ENCODE data around the gene UBASH3A. TPM values are rescaled to one million over a fixed set of nuclear protein-coding genes. Genes with fewer than 3 reads are reported as not detected.

The UBASH3A gene
- total RNA-seq, 1 donor from 2014 or later, result not detected

- DNase-seq (ENCODE audit: low read depth), result no peak
These were observed 14.3 kb upstream of the UBASH3A start for GRCh38 chr21:42389449-42389835.

GRCh38 chr21:42390193-42390592, 13.5 kb upstream of the UBASH3A start:
- no peak for DNase-seq (ENCODE audit: low read depth)

GRCh38 chr21:42390696-42391095, 13.0 kb upstream of the UBASH3A start:
- DNase-seq (ENCODE audit: low read depth), result no peak

GRCh38 chr21:42391297-42391696, 12.4 kb upstream of the UBASH3A start:
- no peak for DNase-seq (ENCODE audit: low read depth)

GRCh38 chr21:42392731-42393442, 10.8 kb upstream of the UBASH3A start:
- DNase-seq (ENCODE audit: low read depth), result no peak

- no peak for DNase-seq (ENCODE audit: low read depth)
These were observed 10.2 kb upstream of the UBASH3A start for GRCh38 chr21:42393443-42393950.

- DNase-seq (ENCODE audit: low read depth), result no peak
These were observed 8.4 kb upstream of the UBASH3A start for GRCh38 chr21:42395302-42395701.

GRCh38 chr21:42395905-42396651, 7.6 kb upstream of the UBASH3A start, which contains the start of gene TMPRSS3:
Gene TMPRSS3, minus strand, starts transcription at chr21:42396052. Its CDS starts 635 bp downstream, at chr21:42395417.
- DNase-seq (ENCODE audit: low read depth), result no peak

- DNase-seq (ENCODE audit: low read depth), result no peak
These were observed 6.6 kb upstream of the UBASH3A start for GRCh38 chr21:42396799-42397745.

- DNase-seq (ENCODE audit: low read depth), result no peak
These were observed 5.8 kb upstream of the UBASH3A start for GRCh38 chr21:42397746-42398394.

- DNase-seq (ENCODE audit: low read depth), result no peak
These were observed 5.2 kb upstream of the UBASH3A start for GRCh38 chr21:42398436-42399028.

- no peak for DNase-seq (ENCODE audit: low read depth)
These were observed 3.2 kb upstream of the UBASH3A start for GRCh38 chr21:42400525-42400924.

- no peak for DNase-seq (ENCODE audit: low read depth)
These were observed 2.5 kb upstream of the UBASH3A start for GRCh38 chr21:42401154-42401553.

GRCh38 chr21:42401820-42402251, 1.9 kb upstream of the UBASH3A start:
- DNase-seq (ENCODE audit: low read depth), result no peak

GRCh38 chr21:42404539-42404938, 837 bp downstream of the UBASH3A start:
- DNase-seq (ENCODE audit: low read depth), result no peak

- DNase-seq (ENCODE audit: low read depth), result no peak
These were observed 1.6 kb downstream of the UBASH3A start for GRCh38 chr21:42405064-42406013.

- no peak for DNase-seq (ENCODE audit: low read depth)
These were observed 2.5 kb downstream of the UBASH3A start for GRCh38 chr21:42406201-42406621.

GRCh38 chr21:42406866-42407265, 3.2 kb downstream of the UBASH3A start:
- no peak for DNase-seq (ENCODE audit: low read depth)

GRCh38 chr21:42407476-42407875, 3.8 kb downstream of the UBASH3A start:
- DNase-seq (ENCODE audit: low read depth), result no peak

All from myocyte (in vitro differentiated cells).